HUES6 (cell line): ENCODE results near the gene CCL18.
"Not testable (repeated sequence)": the region's sequence is repeated elsewhere in the genome, so short reads cannot be mapped to it uniquely, and the experiment has no call there.

Experiments
- H3K27ac ChIP-seq: 2 replicates; pipeline ENCODE4 v1.7.0; 2013; ENCODE audit warnings: low read depth, mild to moderate bottlenecking, low read length, inconsistent platforms
- H3K27me3 ChIP-seq: 2 replicates; pipeline ENCODE4 v1.6.1; 2013; ENCODE audit warnings: low read length; ENCODE audit not compliant: control insufficient read depth, insufficient read depth
- H3K36me3 ChIP-seq: 2 replicates; pipeline ENCODE4 v1.6.1; 2013; ENCODE audit warnings: low read length; ENCODE audit not compliant: control insufficient read depth, insufficient read depth
- H3K4me1 ChIP-seq: 2 replicates; pipeline ENCODE4 v1.6.1; 2013; ENCODE audit warnings: low read length; ENCODE audit not compliant: control insufficient read depth, insufficient read depth
- H3K4me3 ChIP-seq: 2 replicates; pipeline ENCODE4 v1.5.1; 2013; ENCODE audit warnings: low read depth, low read length
- H3K9ac ChIP-seq: one replicate; pipeline ENCODE4 v1.6.1; 2013; ENCODE audit warnings: mild to moderate bottlenecking, low read length
- H3K9me3 ChIP-seq: 2 replicates; pipeline ENCODE4 v1.6.1; 2013; ENCODE audit warnings: low read depth, low read length; ENCODE audit not compliant: control insufficient read depth, insufficient read depth

Gene CCL18

GRCh38 chr17:36071751-36072150 is 7.7 kb downstream of the CCL18 start:
- no peak overlapping the region for H3K9ac ChIP-seq
- no peak overlapping the region for H3K27ac ChIP-seq
- H3K27me3 ChIP-seq: no peaks in the 10 kb centered on the region
- H3K9me3 ChIP-seq: no peaks in the 10 kb centered on the region
- no peak overlapping the region for H3K4me3 ChIP-seq
- no peaks in the 10 kb centered on the region for H3K36me3 ChIP-seq
- no peaks in the 10 kb centered on the region for H3K4me1 ChIP-seq

- H3K9ac ChIP-seq: no peak overlapping the region
Observed at GRCh38 chr17:36072431-36073121, 8.5 kb downstream of the CCL18 start.

GRCh38 chr17:36074365-36074764 is 10.3 kb downstream of the CCL18 start:
- Histone ChIP-seq H3K9ac (no peak overlapping the region), H3K9me3 (no peaks in the 10 kb centered on the region), H3K4me3 (no peak overlapping the region), H3K27me3 (no peaks in the 10 kb centered on the region), H3K4me1 (no peaks in the 10 kb centered on the region), H3K27ac (no peak overlapping the region), H3K36me3 (no peaks in the 10 kb centered on the region)

More at GRCh38 chr17:36072431-36073121, 8.5 kb downstream of the CCL18 start:
- Histone ChIP-seq H3K27ac (no peak overlapping the region), H3K27me3 (no peaks in the 10 kb centered on the region), H3K9me3 (no peaks in the 10 kb centered on the region), H3K36me3 (no peaks in the 10 kb centered on the region), H3K4me3 (no peak overlapping the region), H3K4me1 (no peaks in the 10 kb centered on the region)

GRCh38 chr17:36081681-36082471 is 17.8 kb downstream of the CCL18 start:
- H3K36me3 ChIP-seq, H3K9ac ChIP-seq, H3K27ac ChIP-seq, H3K9me3 ChIP-seq, H3K4me3 ChIP-seq, H3K27me3 ChIP-seq: not testable (repeated sequence)
- H3K4me1 ChIP-seq: peaks cover 18% of the 10 kb centered on the region; the same call in 1 of the 2 replicates

DNA sequence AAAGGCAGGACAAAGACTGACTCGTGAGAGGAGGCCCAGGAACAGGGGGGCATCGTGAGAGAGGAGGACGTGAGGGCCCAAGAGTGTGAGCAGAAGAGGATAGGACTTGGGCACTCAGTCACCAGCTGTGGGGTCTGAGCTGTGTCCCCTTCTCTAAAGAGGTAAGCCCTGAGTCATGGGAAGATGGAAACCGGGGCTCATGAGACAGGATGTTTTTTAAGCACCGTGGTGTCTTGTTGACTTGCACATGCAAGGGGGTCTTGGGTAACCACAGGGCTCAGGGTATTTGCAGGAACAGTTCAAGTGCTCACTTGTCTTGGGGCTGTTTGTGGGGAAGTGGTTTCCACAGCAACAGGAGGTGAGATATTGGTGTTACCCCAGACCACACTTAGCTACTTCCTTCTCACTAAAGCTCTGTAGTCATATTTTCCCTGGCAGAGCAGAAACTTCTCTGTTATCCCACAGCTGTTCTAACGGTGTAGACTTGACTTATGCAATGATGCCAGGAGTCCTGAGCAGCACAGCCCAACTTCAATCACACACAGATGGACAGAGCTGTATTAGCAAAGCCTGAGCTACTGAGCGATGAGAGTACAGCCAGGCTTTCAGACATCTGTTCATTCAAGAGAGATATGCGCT is 18.5 kb downstream of the CCL18 start:
- peaks cover 18% of the 10 kb centered on the region; the same call in 1 of the 2 replicates for H3K4me1 ChIP-seq
- H3K9me3 ChIP-seq, H3K4me3 ChIP-seq, H3K27me3 ChIP-seq, H3K27ac ChIP-seq, H3K36me3 ChIP-seq, H3K9ac ChIP-seq: not testable (repeated sequence)

DNA sequence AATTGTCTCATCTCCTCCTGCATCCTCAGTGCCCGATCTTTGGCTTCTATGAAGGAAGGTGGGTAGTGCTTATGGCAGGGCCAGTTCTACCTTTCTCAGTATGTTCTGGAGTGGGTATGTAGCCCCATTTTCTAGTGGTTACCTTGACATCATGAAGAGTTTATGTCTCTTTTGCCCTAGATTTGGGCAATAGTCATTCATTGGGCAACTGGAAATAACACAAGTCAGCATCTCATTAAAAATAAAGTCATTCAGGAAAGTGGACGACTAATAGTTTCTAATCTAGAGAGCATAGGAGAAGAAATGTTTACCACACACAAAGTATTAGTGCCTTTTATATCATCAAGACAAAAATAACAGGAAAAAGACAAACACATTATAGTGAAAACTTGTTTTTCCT is 19.6 kb downstream of the CCL18 start:
- not testable (repeated sequence) for H3K9ac ChIP-seq, H3K27ac ChIP-seq
- peaks cover 18% of the 10 kb centered on the region; the same call in 1 of the 2 replicates for H3K4me1 ChIP-seq

GRCh38 chr17:36085765-36086164 is 21.7 kb downstream of the CCL18 start:
- peaks cover 23% of the 10 kb centered on the region for H3K4me1 ChIP-seq
- no peaks in the 10 kb centered on the region for H3K27me3 ChIP-seq
- no peak overlapping the region for H3K27ac ChIP-seq
- no peaks in the 10 kb centered on the region for H3K9me3 ChIP-seq
- no peak overlapping the region for H3K4me3 ChIP-seq
- no peaks in the 10 kb centered on the region for H3K36me3 ChIP-seq
- no peak overlapping the region for H3K9ac ChIP-seq

More for the DNA sequence above, 19.6 kb downstream of the CCL18 start:
- not testable (repeated sequence) for H3K27me3 ChIP-seq, H3K4me3 ChIP-seq, H3K36me3 ChIP-seq, H3K9me3 ChIP-seq

- no peak overlapping the region for H3K9ac ChIP-seq
- no peaks in the 10 kb centered on the region for H3K9me3 ChIP-seq
- no peak overlapping the region for H3K27ac ChIP-seq
- H3K4me3 ChIP-seq: no peak overlapping the region
- no peaks in the 10 kb centered on the region for H3K36me3 ChIP-seq
- no peaks in the 10 kb centered on the region for H3K27me3 ChIP-seq
- H3K4me1 ChIP-seq: peaks cover 23% of the 10 kb centered on the region
Observed at GRCh38 chr17:36086791-36087190, 22.7 kb downstream of the CCL18 start.

DNA sequence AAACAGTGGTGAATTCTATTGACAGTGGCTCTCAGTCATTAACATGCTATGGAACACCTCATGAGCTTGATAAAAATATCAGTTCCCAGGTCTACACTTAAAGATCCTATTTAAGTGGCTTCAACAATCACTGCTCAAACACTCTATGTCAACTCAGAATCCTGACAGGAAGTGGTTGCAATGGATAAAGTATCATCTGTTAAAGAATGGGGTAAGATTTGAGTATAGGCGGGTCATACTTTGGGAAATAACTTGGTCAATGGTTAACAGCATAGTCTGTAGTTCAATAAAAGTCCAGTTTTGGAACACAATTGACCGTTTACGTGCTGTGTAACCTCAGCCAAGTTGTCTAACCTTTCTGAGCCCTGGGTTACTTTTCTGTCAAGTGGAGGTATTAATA is 23.4 kb downstream of the CCL18 start:
- H3K27ac ChIP-seq, H3K27me3 ChIP-seq, H3K9ac ChIP-seq, H3K9me3 ChIP-seq, H3K4me3 ChIP-seq, H3K36me3 ChIP-seq: not testable (repeated sequence)
- H3K4me1 ChIP-seq: peaks cover 23% of the 10 kb centered on the region

GRCh38 chr17:36087897-36088572 is 24.0 kb downstream of the CCL18 start:
- H3K27me3 ChIP-seq, H3K9me3 ChIP-seq, H3K9ac ChIP-seq, H3K4me3 ChIP-seq, H3K36me3 ChIP-seq, H3K27ac ChIP-seq: not testable (repeated sequence)
- H3K4me1 ChIP-seq: peaks cover 23% of the 10 kb centered on the region
